Daoy (cell line): ENCODE results near the gene TRIM43B. TPM values are rescaled to one million over a fixed set of nuclear protein-coding genes. Genes with fewer than 3 reads are reported as not detected.
"Not testable (repeated sequence)": the region's sequence is repeated elsewhere in the genome, so short reads cannot be mapped to it uniquely, and the experiment has no call there.

Experiments used
- DNase-seq: peaks from one replicate; pipeline ENCODE4 v3.0.0-alpha.2; 2015; ENCODE audit warnings: low read depth
- total RNA-seq: library from RNA; depleted of rRNA; stranded (reverse); fragments of >200 nt; shearing (Covaris generic); gene quantifications from 2 replicates; pipeline ENCODE4 v1.2.3, GENCODE V29; 2014; rRNA removed

Gene TRIM43B
- total RNA-seq, 1 experiment from 2014 or later: not detected

GRCh38 chr2:95433973-95434372 is 50.6 kb downstream of the TRIM43B start:
- DNase-seq: not testable (repeated sequence)

- DNase-seq: not testable (repeated sequence)
Observed at GRCh38 chr2:95433373-95433772, 51.2 kb downstream of the TRIM43B start.

GRCh38 chr2:95429748-95430467 is 54.6 kb downstream of the TRIM43B start:
- not testable (repeated sequence) for DNase-seq

- not testable (repeated sequence) for DNase-seq
Observed at GRCh38 chr2:95427196-95427867, 57.2 kb downstream of the TRIM43B start.

Other genes with a start within 250 kb of the TRIM43B start
- 0.17 TPM in 1 of 2 replicates, not detected in the other for gene PROM2, start 210.3 kb downstream of the TRIM43B start, total RNA-seq
- 2.6 and 5.5 TPM in 2 replicates for gene KCNIP3, start 187.4 kb downstream of the TRIM43B start, total RNA-seq
- gene FAHD2A, start 82.0 kb downstream of the TRIM43B start, total RNA-seq: 13.4 and 28.5 TPM in 2 replicates
- gene TRIM43, start 107.2 kb upstream of the TRIM43B start, total RNA-seq: not detected in 2 replicates